AG09319 (cell line): ENCODE data around the gene LARP4B.
"Not testable (repeated sequence)": the region's sequence is repeated elsewhere in the genome, so short reads cannot be mapped to it uniquely, and the experiment has no call there.

Experiments
- DNase-seq: peaks from one replicate; pipeline ENCODE4 v3.0.0-alpha.2; 2010; ENCODE audit warnings: low read depth; ENCODE audit errors: extremely low read depth
- TF ChIP-seq, protein P1 (sequence below): IDR thresholded peaks from 2 replicates; pipeline ENCODE4 v1.5.1; 2011; ENCODE audit warnings: low read depth, mild to moderate bottlenecking, inconsistent platforms, low read length, moderate library complexity

Gene LARP4B

DNA sequence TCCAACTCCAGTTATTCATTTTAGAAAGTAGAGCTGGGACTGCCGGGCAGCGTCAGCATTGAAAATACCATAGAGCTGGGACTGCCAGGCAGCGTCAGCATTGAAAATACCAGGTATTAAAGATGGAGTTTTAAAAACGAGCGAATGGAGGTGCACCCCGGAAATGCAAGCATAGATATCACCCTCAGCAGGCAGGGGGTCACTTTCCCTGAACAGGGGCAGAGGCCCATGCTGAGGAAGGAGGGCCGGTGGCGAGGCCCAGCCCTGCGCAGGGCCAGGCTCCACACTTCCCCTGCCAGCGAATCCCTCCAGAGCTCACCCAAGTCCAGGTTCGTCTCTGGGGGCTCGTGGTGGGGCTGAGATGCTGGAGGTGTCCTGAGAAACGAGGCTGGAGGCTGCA is 157.3 kb downstream of the LARP4B start:
- DNase-seq: no peak
- TF ChIP-seq, protein P1, sequence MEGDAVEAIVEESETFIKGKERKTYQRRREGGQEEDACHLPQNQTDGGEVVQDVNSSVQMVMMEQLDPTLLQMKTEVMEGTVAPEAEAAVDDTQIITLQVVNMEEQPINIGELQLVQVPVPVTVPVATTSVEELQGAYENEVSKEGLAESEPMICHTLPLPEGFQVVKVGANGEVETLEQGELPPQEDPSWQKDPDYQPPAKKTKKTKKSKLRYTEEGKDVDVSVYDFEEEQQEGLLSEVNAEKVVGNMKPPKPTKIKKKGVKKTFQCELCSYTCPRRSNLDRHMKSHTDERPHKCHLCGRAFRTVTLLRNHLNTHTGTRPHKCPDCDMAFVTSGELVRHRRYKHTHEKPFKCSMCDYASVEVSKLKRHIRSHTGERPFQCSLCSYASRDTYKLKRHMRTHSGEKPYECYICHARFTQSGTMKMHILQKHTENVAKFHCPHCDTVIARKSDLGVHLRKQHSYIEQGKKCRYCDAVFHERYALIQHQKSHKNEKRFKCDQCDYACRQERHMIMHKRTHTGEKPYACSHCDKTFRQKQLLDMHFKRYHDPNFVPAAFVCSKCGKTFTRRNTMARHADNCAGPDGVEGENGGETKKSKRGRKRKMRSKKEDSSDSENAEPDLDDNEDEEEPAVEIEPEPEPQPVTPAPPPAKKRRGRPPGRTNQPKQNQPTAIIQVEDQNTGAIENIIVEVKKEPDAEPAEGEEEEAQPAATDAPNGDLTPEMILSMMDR: no peak

DNA sequence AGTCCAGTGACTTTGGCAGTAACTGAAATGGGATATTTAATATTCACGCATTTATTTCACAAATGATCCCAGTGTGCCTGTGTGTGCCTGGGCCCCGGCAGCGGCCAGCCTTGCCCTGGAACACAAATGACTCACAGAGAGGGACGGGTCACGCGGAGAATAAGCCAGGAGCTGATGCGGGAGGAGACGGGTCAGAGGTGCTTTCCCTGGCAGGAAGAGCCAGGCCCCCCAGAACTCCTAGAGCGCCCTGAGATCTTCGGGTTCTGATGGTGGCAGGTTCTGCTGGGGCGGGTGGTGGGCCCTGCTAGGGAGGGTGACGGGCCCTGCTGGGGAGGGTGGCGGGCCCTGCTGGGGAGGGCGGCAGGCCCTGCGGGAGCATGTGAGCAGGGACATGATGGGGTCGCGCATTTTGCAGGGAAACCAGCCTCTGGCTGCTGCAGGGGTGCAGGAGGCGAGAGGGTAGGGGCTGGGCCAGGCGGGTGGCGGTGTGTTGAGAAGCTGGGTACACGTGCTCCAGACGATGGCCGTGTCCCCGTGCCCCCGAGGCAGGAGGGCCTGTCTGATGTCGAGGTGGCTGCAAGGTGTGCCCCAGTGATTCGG is 157.8 kb downstream of the LARP4B start:
- no peak for DNase-seq
- TF ChIP-seq, protein P1: no peak

DNA sequence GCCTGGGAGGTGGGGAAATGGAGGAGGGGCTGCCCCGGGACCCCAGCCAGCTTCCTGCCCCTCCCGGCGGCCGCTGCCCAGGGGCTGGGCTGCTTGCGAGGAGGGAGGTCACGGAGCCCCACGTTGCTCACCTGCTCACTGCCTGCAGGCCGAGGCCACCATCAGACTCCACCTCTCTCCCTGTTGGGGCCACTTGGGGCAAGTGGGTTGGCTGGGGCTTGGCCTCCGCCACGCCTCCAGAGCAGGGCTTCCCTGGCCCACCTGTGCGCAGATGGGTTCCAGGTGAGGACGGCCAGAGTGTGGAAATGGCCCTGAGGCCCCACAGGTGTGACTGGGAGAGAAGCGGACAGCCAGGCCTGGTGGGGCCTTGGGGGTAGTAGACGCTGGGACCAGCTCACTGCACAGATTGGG is 159.3 kb downstream of the LARP4B start:
- no peak for DNase-seq
- TF ChIP-seq, protein P1: no peak

DNA sequence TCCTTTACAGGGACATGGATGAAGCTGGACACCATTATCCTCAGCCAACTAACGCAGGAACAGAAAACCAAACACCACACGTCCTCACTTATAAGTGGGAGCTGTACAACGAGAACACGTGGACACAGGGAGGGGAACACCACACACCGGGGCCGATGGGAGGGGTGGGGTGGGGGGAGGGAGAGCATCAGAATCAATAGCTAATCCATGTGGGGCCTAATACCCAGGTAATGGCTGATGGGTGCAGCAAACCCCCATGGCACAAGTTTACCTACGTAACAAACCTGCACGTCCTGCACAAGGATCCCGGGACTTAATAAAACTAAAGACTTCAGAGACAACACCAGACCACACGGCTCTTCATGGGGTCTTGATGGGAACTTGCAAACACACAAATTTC is 159.9 kb downstream of the LARP4B start:
- TF ChIP-seq, protein P1: no peak
- no peak for DNase-seq

DNA sequence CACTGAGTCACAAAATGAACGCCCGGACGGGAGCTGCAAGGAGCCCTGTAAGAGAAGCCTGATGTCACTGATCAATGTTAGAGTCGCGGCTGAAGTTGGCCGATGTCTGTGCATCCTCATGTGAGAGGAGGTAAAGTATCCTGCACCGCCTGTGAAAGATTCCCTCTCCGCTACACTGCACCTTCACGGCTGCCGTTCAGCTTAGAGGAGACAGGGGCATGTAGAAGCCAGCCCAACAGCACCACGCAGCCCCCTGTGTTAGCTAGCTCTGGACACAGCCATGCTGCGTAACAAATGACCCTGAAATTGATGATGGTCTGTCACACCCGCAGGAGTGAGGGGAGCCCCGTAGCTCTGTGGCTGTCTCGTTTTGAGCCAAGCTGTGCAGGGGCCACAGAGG is 160.5 kb downstream of the LARP4B start:
- no peak for DNase-seq
- TF ChIP-seq, protein P1: no peak

DNA sequence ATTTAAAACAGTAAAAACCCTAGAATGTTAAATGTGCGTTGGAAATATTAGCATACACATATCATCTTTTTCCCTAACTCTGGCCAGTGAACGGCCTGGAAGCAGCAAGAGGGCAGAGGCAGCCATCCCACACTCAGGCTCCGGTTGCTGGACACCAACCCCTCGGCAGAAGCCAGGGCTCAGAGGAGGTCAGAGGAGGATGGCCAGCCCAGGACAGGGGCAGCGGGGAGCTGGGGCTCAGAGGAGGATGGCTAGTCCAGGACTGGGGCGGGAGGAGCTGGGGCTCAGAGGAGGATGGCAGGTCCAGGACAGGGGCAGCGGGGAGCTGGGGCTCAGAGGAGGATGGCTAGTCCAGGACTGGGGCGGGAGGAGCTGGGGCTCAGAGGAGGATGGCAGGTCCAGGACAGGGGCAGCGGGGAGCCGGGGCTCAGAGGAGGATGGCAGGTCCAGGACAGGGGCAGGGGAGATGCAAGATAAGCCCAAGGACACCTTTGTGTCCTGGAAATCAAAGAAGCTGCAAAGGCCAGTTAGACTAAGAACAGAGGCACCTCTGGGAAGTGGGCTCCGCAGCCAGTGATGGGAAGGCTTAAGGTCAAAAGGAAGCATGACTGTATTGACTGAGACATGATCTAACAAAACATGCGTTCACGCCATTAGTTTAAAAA is 161.3 kb downstream of the LARP4B start:
- DNase-seq: not testable (repeated sequence)

DNA sequence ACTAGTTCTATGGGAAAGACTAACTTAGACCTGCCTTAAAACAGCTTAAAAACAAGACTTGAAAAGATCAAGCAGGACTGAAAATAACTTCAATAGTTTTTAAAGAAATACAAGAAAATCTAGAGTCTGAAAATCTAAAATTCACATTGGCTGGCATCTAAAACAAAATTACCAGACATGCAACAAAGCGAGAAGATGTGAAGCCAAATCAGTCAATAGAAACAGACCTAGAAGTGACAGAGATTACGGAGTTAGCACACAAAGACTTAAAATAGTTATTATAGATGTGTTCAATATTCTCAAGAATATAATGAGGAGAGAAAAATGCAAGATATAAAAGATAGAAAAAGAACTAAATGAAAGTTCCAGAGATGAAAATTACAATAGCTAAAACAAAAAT is 163.7 kb downstream of the LARP4B start:
- no peak for DNase-seq
- TF ChIP-seq, protein P1: no peak

DNA sequence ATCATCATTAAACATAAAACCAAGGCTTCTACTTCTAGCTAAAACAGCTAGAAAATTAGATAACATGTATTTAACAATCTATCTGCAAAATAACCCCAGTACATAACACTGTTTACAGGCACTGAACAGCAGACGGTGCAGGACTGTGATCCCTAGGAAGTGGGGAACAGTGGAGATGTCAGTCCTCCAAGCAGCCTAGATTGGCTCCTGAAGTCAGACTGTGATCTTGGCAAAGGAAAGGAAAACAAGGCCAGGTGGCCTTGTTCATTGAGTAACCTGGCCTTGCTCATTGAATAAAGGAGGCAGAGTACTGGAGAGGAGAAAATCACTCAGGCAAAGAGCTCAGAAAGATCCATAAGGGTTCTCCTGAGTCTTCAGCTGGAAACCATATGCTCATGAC is 164.3 kb downstream of the LARP4B start:
- DNase-seq: no peak
- TF ChIP-seq, protein P1: no peak
